ENCODE measurements around the gene TRIM73.
"Not testable (repeated sequence)": the region's sequence is repeated elsewhere in the genome, so short reads cannot be mapped to it uniquely, and the experiment has no call there.

TRIM73 gene

DNA sequence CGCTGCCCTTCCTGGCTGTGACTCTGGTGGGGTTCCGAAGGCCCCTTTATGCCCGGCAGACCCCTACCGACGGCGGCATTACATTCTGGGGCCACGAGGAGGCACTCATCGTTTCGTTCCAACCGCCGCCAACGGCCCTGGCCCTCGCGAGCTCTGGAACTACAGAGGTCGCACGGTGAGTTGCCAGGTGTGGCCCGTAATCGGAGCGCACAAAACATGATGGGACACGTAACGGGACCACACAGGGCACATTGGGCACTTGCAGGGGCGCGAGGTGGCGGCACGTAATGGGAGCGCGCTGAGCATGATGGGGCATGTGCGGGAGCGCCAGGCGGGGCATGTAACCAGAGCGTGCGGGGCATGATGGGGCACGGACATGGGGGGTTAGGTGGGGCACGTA, at the start of gene TRIM73:
TRIM73 (plus strand) TSS at position 301 of the 400 bp plus-strand sequence. CDS start 3,305 bp downstream, outside the sequence.
- not testable (repeated sequence) for DNase-seq

DNA sequence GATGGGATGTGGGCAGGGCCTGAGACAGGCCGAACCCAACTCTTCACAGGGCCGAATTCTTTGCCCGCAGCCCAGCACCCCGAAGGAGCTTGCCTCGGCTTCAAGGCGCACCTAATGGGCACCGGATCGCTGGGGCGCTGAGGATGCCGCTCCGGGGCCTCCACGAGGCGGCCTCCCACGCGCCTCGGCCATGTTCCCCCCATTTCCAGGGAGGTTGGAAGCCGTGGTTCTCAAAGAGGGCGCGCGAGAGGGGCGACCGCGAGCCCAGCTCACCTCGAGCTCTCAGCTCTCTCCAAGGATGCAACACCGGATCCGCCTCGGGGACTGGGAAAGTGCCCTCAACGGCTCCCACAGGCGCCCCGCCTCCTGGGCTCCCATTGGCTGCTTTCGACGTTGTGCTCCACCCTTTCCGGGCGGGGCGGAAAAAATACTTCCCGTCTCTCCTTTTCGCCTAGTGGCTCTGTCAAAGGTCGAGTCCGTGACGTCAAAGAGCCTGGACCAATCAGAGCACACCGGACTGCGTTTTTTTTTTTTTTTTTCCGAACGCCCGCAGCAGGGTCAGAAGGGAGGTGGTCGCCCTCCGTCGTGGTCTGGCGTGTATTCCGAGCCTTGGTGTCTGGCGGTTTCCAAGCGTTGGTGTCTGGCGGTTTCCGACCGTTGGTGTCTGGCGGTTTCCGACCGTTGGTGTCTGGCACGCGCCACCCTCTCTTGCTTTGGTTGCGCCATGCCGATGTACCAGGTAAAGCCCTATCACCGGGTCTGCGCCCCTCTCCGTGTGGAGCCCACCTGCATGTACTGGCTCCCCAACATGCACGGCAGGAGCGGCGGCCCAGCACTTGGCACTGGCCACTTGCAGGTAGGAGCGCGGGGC, 36.5 kb upstream of the TRIM73 start:
- DNase-seq, result not testable (repeated sequence)

DNA sequence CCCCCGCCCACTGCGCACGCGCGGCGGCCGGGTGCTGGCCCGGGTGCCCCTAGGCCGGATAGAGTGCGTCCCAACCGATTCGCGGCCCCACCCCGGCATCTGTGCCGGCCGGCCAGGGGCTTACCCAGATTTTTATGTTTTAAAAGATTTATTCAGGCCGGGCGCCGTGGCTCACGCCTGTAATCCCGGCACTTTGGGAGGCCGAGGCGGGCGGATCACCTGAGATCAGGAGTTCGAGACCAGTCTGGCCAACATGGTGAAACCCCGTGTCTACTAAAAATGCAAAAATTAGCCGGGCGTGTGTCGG, 35.9 kb upstream of the TRIM73 start:
- DNase-seq, result not testable (repeated sequence)

DNA sequence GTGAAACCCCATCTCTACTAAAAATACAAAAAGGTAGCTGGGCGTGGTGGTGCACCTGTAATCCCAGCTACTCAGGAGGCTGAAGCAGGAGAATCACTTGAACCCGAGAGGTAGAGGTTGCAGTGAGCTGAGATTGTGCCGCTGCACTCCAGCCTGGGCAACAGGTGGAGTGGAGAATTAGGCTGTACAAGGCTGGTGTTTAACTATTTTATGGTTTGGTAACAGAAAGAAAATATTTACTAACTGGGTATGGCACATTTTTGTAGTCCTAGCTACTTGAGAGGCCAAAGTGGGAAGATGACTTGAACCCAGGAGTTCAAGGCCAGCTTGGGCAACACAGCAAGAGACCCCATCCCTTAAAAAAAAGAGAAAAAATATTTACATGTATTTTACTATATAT, 31.4 kb upstream of the TRIM73 start:
- DNase-seq, result not testable (repeated sequence)

DNA sequence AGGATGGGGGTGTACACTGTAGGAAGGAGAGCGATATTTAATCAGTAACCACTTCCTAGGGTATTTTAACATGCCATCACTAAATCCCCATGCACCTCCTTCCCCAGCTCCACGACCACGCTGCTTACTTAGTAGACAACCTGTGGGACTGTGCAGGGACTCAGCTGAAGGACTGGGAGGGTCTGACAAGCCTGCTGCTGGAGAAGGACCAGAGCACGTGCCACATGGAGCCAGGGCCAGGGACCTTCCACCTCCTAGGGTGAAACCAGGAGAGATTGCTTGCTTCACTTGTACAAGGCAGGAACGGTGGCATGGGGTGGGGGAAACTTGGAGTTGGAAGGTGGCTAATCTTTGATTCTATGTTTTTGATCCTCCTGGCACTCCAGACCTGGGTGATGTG, 28.8 kb upstream of the TRIM73 start:
- not testable (repeated sequence) for DNase-seq

DNA sequence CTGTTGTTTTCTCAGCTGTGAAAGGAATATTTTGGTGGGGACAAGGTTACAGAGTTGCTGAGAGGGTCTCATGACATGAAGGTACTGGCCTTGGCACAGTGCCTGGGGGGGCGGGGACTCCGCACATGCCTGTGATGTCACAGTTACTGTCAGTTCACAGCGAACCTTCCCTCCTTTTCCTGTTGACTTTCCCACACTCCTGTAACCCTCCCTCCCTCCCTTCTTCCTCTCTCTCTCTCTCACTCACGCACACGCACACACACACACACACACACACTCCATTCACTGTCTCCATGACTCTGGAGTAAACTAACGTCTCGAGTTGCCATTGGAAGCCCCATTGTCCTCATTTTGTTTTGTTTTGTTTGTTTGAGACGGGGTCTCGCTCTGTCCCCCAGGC, 28.1 kb upstream of the TRIM73 start:
- DNase-seq, result not testable (repeated sequence)

DNA sequence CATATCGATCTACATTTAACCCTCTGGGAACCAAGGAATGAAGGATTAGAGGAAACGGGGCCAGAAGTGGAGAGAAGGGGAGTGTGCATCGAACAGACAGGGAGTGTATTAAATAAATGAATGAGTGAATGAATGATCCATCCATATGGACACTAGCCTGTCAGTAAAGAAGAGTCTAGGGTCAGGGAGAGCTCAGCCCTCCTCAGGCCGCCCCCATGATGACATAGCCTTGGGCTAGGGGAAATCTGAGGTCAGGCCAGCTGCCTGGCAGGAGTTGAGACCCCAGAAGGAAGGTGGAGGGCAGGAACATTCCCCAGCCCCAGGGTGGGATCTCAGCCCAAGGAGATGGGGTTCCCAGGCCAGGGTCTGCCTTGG, 21.3 kb upstream of the TRIM73 start:
- DNase-seq, result not testable (repeated sequence)

DNA sequence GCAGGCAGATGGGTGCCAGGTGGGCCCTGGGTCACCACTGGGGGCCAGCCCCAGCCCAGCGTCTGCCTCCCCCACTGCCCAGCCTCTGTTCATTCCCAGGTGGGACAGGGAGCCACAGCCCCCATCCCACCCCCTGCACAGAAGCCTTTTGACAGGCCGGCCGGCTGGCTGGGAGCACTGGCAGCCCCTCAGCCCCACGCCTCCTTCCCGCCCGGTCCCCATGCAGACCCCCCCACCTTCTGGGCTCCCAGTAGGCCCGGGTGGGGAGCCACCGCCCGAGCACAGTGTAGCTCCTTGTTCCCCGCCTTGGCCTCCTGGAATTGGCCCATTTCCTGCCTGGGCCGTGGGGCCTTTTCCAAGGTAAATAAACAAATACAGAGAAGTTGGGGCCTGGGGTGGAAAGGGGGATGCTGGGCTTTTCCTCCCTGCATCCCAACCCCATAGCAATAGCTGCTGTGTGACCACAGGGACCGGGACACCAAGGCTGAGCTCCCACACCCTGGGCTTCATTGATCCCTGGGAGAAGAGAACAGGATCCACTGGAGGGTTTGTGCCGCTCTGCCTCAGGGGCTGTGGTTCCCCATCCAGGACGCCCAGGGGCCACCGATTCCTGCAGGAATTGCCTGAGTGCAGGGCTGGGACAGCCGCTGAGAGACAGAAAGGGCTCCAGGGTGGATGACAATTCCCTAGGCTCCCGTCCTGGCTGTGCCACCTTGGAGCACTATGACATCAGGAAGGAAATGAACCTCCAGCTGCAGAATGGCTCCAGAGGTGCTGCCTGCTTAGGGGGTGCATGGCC, 20.7 kb upstream of the TRIM73 start:
- not testable (repeated sequence) for DNase-seq

DNA sequence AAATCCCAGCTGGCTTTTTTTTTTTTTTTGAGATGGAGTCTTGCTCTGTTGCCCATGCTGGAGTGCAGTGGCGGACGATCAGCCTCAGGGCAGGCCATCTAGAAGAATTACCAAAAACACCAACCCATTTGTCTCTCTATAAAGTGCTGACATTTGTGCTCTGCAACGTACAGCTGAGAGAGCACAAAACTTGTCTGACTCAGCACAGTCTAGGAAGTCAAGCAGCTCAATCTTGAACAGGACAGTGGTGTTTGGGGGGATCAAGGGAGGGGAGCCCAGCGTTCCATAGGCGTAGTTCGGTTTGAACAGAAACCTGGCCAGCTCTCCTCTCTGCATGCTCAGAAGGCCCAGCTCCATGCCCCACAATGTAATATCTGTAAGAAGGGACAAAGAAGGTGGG, 2.2 kb upstream of the TRIM73 start:
- not testable (repeated sequence) for DNase-seq

DNA sequence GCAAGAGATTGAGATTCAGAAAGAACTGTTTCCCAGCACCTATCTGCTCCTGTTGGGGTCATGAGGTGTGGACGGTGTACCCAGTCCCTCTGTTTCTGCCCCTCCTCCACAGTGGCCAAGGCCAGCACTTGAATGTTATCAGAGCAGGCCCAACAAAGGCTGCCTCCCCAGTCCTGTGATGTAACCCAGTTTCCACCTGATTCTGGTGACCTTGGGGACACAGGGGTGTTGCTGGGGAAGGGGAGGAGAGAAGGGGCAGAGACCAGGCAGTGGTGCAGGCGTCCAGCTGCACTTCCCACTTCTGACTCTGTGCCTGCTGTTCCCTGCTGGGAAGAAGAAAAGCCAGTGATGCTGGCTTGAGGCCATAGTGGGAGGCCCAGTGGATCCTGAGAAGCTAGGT, 2.4 kb downstream of the TRIM73 start:
- DNase-seq, result not testable (repeated sequence)

DNA sequence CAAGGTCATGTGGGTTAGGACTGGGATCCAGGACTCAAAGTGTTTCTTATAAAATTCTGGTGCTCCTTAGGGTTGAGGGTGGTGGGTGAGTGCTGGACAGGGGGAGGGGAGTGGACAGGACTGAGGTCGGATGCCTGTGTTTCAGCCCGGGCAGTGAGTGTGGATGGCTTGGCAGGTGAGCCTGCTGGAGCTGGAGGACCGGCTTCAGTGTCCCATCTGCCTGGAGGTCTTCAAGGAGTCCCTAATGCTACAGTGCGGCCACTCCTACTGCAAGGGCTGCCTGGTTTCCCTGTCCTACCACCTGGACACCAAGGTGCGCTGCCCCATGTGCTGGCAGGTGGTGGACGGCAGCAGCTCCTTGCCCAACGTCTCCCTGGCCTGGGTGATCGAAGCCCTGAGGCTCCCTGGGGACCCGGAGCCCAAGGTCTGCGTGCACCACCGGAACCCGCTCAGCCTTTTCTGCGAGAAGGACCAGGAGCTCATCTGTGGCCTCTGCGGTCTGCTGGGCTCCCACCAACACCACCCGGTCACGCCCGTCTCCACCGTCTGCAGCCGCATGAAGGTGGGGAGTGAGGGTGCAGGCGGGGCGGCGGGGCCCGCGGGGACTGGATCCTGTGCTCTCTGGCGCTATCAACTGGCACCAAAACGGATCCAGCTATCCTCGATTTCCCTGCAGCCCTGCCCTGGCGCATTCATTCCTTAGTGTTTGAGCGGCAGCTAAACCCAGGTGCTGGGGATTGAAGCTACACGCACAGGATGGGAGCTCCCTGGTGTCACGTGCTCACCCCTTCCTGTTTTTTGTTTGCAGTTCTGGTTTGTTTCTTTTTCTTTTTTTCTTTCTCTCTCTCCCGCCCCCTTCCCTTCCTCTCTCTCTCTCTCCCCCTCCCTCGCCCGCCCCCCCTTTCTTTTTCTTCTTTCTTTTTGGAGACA, 3.6 kb downstream of the TRIM73 start:
- not testable (repeated sequence) for DNase-seq

DNA sequence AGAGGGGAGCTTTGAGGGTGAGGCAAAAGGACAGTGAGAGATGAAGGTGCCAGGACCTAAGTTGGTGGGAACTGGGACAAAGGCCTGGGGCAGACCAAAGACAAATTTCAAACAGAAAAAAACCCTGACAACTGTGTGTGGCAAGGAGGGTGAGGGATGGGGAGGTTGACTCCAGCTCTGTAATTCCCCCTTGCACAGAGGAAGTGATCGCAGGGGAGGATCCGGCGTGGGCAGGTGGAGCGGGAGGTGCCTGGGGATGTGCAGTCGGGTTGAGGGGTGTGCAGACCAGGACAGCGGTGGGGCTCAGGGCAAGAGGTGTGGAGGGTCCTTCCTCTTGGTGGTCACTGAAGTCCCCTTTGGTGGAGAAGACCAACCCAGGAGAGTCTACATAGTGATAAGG, 5.1 kb downstream of the TRIM73 start:
- not testable (repeated sequence) for DNase-seq

DNA sequence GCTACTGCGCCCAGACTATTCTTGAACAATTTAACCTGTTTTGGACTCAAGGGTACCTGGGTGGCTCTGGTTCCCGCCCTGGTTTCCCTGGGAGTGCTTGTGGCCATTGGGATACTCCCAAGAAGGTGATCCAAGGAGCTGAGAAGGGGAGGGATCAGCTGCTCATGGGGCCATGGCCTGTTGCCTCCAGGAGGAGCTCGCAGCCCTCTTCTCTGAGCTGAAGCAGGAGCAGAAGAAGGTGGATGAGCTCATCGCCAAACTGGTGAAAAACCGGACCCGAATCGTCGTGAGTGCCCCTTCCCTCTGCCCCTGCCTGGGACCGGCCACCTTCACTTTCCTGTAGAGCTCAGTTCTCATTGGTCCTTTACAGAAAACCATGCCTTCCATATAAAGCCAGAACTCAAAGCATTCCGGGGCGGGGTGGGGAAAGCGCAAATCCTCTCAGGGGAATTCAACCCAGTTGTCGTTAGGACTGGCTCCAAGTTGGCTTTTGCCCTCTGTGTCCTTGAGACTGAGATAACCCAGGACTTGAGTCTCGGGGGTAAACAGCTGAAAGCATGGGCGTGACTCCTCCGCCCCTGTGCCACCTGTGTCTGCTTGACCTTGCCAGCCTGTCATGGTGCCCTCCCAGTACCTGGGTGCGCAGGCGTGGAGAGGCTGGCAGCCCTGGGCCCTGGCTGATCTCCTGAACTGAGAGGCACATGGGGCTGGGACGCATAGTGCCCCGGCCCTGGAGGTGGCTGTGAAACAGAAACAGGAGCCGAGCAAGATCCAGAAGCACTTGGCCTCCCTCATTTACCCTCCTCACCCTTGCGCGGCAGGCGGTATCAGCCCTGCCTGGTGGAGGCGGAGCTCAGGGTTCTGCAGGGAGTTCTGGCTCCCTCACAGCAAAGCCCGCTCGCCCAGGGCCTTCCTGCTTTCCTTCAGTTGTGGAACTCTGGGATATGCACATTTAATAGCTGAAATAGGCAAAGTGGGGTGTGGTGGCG, 8.3 kb downstream of the TRIM73 start:
- not testable (repeated sequence) for DNase-seq

DNA sequence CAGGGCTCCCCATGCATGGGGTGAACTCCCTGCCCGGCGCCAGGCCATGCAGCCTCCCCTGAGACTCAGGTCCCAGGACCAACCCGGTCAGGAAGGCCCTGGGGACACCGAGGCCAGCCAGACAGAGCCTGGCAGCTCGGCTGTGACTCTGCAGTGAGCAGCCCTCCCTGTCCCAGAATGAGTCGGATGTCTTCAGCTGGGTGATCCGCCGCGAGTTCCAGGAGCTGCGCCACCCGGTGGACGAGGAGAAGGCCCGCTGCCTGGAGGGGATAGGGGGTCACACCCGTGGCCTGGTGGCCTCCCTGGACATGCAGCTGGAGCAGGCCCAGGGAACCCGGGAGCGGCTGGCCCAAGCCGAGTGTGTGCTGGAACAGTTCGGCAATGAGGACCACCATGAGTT, 9.2 kb downstream of the TRIM73 start:
- not testable (repeated sequence) for DNase-seq

DNA sequence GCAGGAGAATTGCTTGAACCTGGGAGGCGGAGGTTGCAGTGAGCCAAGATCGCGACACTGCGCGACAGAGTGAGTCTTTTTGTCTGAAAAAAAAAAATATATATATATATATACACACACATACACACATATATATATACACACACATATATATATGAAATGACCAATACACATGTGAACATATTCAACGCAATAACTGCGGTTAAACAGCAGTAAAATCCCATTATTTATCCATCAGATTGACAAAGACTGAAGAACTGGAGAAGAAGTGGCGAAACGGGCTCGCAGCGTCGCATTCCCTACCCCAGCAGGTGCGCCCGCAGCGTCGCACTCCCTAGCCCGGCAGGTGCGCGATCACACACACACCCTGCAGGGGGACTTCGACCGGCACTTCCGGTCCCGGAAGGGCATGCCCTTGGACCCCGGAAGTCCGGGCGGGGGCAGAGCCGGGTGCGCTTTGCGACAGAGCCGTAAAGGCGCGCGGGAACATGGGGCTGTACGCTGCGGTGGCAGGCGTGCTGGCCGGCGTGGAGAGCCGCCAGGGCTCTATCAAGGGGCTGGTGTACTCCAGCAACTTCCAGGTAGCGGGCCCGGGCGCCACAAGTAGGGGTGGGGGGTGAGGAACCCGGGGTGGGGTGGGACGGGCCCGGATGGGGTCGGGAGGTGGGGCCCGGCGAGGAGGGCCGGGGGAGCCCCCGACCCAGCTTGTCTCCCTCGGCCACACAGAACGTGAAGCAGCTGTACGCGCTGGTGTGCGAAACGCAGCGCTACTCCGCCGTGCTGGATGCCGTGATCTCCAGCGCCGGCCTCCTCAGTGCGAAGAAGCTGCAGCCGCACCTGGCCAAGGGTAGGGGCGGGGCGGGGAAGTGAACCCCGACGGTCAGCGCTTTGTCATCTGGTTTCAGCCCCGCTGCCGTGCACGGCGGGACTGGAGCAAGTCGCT, 14.7 kb downstream of the TRIM73 start:
- DNase-seq, result not testable (repeated sequence)

DNA sequence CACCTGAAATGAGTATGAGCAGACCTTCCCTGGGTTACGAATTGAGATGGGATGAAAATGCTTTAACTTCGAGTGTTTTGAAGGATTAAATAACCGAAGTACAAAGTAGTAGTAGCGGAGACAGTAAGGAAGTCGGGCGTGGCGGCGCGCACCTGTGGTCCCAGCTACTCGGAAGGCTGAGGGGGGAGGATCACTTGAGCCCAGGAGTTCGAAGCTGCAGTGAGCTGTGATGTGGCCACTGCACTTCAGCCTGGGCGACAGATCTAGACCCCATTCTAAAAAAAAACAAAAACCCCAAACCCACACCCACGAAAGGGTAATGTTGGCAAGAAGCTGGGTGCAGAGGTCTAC, 15.4 kb downstream of the TRIM73 start:
- DNase-seq, result not testable (repeated sequence)

DNA sequence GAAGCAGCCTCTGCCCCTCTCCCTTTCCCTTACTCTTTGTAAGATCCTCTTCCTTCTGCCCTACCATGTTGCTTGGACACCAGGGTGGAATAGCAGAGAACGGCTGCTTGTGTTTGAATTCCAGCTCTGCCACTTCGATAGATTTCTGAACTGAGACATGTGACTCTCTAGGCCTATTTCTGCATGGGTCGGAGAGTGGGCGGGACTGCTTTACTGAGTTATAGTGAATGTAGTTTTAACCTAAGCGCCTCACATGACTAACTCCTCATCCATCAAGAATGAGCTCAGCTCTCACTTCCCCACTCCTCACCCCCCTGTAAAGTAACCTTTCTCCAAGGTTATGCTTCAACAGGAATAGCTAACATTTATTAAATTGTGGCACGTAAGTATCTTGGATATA, 18.8 kb downstream of the TRIM73 start:
- DNase-seq, result not testable (repeated sequence)

DNA sequence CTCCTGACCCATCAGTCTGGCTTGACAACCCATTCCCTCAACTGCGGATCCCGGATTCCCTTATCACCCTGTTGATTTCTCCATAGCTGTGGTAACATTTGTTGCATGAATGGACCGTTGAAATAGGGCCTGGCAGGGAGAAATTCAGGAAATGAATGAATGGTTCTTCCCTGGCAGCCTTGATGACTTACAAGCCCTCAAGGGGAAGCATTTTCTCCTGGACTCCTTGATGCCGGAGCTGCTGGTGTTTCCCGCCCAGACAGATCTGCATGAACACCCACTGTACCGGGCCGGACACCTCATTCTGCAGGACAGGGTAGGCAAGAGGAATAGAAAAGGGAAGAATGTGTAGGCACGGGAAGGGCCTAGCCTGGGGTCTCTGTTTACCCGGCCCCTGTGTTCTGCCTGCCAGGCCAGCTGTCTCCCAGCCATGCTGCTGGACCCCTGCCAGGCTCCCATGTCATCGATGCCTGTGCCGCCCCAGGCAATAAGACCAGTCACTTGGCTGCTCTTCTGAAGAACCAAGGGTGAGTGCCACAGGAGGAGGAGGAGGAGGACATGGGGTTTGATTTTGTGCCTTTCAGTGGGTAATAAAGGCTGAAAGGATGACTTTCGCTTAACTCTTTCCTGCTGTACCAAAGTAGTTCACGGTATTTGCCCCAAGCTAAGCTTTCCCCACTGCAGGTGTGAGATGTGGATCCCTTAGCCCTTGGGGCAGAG, 19.4 kb downstream of the TRIM73 start:
- not testable (repeated sequence) for DNase-seq

DNA sequence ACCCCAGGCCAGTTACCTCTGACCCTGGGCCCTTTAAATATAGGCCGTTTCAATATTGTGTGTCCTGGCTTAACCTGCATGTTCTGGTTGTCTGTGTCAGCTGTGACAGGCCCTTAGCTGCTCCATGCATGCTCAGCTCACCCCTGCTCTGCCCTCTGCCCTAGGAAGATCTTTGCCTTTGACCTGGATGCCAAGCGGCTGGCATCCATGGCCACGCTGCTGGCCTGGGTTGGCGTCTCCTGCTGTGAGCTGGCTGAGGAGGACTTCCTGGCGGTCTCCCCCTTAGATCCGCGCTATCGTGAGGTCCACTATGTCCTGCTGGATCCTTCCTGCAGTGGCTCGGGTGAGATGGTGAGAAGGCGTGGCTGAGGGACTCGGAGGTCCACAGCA, 20.0 kb downstream of the TRIM73 start:
- not testable (repeated sequence) for DNase-seq
